Fibroblast of lung (primary cell): ENCODE results near the gene HNRNPA0. TPM values are rescaled to one million over a fixed set of nuclear protein-coding genes. Genes with fewer than 3 reads are reported as not detected.

Experiments
- DNase-seq, 2 donors: peaks; one replicate each; pipeline versions ENCODE4 v3.0.0 to v3.0.0-alpha.2; 2010; ENCODE audit warnings: low read depth in 2 of 2
- H2AFZ ChIP-seq: 2 replicates; pipeline ENCODE4 v1.5.1; 2012; ENCODE audit warnings: low read length, control low read depth, inconsistent platforms
- H3K27ac ChIP-seq: 2 replicates; pipeline ENCODE4 v1.5.1; 2011; ENCODE audit warnings: low read length, control low read depth; ENCODE audit not compliant: insufficient read depth
- H3K27me3 ChIP-seq: 2 replicates; pipeline ENCODE4 v1.5.1; 2011; ENCODE audit warnings: mild to moderate bottlenecking, low read length; ENCODE audit not compliant: control insufficient read depth, insufficient read depth
- H3K36me3 ChIP-seq: 2 replicates; pipeline ENCODE4 v1.5.1; 2011; ENCODE audit warnings: low read length; ENCODE audit not compliant: control insufficient read depth, insufficient read depth
- H3K4me1 ChIP-seq: 2 replicates; pipeline ENCODE4 v1.5.1; 2011; ENCODE audit warnings: low read length; ENCODE audit not compliant: control insufficient read depth, insufficient read depth; ENCODE audit errors: extremely low read depth
- H3K4me2 ChIP-seq: 2 replicates; pipeline ENCODE4 v1.5.1; 2011; ENCODE audit warnings: low read length, control low read depth; ENCODE audit not compliant: insufficient read depth; ENCODE audit errors: extremely low read depth
- H3K4me3 ChIP-seq, 4 experiments: fragments of 200-600 bp in 1 of 4; sonication (generic) in 1 of 4; replicated peaks in 1 of 4; 2 replicates each; pipeline ENCODE4 v1.5.1; 2011 to 2016; ENCODE audit warnings: low read length in 4 of 4, low read depth in 3 of 4, mild to moderate bottlenecking in 3 of 4, control low read depth in 2 of 4, inconsistent platforms in 1 of 4, mixed read lengths in 1 of 4; ENCODE audit not compliant: insufficient read depth in 1 of 4; ENCODE audit errors: control extremely low read depth in 1 of 4
- H3K79me2 ChIP-seq: 2 replicates; pipeline ENCODE4 v1.5.1; 2012; ENCODE audit warnings: mild to moderate bottlenecking, low read length, inconsistent platforms; ENCODE audit not compliant: control insufficient read depth, insufficient read depth
- H3K9ac ChIP-seq: 2 replicates; pipeline ENCODE4 v1.5.1; 2011; ENCODE audit warnings: mild to moderate bottlenecking, low read length, control low read depth; ENCODE audit not compliant: insufficient read depth
- H3K9me3 ChIP-seq: 2 replicates; pipeline ENCODE4 v1.5.1; 2012; ENCODE audit warnings: low read depth, low read length; ENCODE audit not compliant: control insufficient read depth, insufficient read depth
- H4K20me1 ChIP-seq: 2 replicates; pipeline ENCODE4 v1.5.1; 2011; ENCODE audit warnings: low read length; ENCODE audit not compliant: control insufficient read depth, insufficient read depth; ENCODE audit errors: extremely low read depth
- EZH2 ChIP-seq: IDR thresholded peaks from 2 replicates; pipeline ENCODE4 v1.5.1; 2012; ENCODE audit warnings: low read length, control low read depth, mild to moderate bottlenecking; ENCODE audit errors: missing control alignments
- polyA plus RNA-seq, 2 donors: library from polyadenylated mRNA; depleted of rRNA in 1 of 2; stranded (reverse) in 1 of 2; unstranded in 1 of 2; fragments of >200 nt; gene quantifications; 2 replicates each; pipeline ENCODE4 v1.2.1, GENCODE V29; 2011 to 2012; ENCODE audit warnings: missing spikeins in 1 of 2
- total RNA-seq: library from RNA; depleted of rRNA; stranded (reverse); fragments of >200 nt; gene quantifications from 2 replicates; pipeline ENCODE4 v1.2.1, GENCODE V29; 2014
- TF ChIP-seq, protein P1 (sequence below), 2 donors: IDR thresholded peaks in 1 of 2; conservative IDR thresholded peaks in 1 of 2; 1 replicate in 1 of 2; 2 replicates in 1 of 2; pipeline ENCODE4 v1.5.1; 2011 to 2012; ENCODE audit warnings: low read length in 2 of 2, control low read depth in 1 of 2, inconsistent platforms in 1 of 2, low read depth in 1 of 2, mild to moderate bottlenecking in 1 of 2

HNRNPA0 gene
- total and polyA plus RNA-seq, 2 donors (not counting 1 experiment from before 2014, with no cell fraction given): 9.4 to 11.6 TPM

DNA sequence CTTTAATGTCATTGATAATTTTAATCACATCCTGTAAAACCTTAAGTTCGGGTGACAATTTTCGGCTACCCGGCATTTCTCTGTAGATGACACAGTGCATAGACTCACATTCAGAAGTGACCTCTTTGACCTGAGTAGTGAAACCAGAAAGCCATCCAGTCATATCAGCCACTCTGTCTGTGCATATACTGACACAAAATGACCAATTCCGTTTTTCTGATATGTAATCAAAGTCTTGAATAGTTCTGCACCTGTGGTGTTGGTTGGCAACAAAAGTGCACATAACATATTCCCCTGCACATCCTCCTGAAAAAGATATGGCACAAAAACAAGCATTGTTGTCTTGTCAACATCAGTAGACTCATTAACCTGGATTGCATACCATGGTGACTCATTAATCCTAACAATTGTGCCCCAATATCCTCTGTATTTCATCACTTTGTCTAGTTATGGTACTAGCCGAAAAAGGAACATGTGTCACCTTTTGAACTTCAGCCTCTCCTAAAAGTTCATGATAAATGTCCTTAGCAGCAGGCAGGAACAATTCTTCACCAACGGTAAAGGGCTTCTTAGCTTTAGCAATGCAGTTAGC, 4.6 kb upstream of the HNRNPA0 start:
- Histone ChIP-seq H3K27me3 (no peaks in the 10 kb centered on the region), H2AFZ (no peak overlapping the region), H3K4me1 (no peaks in the 10 kb centered on the region), H3K27ac (no peak overlapping the region), H3K9ac (no peak overlapping the region), H4K20me1 (no peaks in the 10 kb centered on the region), H3K36me3 (no peaks in the 10 kb centered on the region), H3K79me2 (peaks cover 3% of the 10 kb centered on the region), H3K4me2 (no peak overlapping the region), H3K4me3 (no peak overlapping the region), H3K9me3 (no peaks in the 10 kb centered on the region)
- TF ChIP-seq, protein P1, sequence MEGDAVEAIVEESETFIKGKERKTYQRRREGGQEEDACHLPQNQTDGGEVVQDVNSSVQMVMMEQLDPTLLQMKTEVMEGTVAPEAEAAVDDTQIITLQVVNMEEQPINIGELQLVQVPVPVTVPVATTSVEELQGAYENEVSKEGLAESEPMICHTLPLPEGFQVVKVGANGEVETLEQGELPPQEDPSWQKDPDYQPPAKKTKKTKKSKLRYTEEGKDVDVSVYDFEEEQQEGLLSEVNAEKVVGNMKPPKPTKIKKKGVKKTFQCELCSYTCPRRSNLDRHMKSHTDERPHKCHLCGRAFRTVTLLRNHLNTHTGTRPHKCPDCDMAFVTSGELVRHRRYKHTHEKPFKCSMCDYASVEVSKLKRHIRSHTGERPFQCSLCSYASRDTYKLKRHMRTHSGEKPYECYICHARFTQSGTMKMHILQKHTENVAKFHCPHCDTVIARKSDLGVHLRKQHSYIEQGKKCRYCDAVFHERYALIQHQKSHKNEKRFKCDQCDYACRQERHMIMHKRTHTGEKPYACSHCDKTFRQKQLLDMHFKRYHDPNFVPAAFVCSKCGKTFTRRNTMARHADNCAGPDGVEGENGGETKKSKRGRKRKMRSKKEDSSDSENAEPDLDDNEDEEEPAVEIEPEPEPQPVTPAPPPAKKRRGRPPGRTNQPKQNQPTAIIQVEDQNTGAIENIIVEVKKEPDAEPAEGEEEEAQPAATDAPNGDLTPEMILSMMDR (conservative IDR thresholded peaks at IDR 0.05 in 1 of 2, IDR thresholded peaks at IDR 0.05 in 1 of 2; ENCODE audit: low read depth in 1 of 2, low read length in 2 of 2): no peak
- no peak for DNase-seq

DNA sequence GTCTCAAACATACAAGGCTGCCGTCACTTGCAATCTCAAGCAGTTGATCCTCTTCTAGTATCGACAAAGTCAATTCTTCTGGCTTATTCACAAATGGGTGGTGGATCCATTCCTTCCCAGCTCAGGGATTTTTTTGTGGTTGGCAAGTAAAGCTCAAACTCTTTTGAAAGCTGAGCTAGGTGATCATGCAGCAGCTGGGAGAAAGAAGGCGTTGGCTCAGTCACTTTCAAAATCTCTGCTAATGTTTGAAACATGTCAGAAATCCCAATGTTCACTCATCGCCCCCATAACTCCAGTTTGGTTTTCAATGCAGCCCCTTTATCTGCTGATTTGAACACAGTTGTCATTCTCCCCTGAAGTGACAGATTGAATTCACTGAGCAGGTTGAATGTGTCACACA, 4.0 kb upstream of the HNRNPA0 start:
- no peak overlapping the region for H3K27ac ChIP-seq
- no peak overlapping the region for H2AFZ ChIP-seq
- no peaks in the 10 kb centered on the region for H3K9me3 ChIP-seq
- H3K27me3 ChIP-seq: no peaks in the 10 kb centered on the region
- no peak overlapping the region for H3K9ac ChIP-seq
- H4K20me1 ChIP-seq: no peaks in the 10 kb centered on the region
- no peak for TF ChIP-seq EZH2
- TF ChIP-seq, protein P1 (conservative IDR thresholded peaks at IDR 0.05 in 1 of 2, IDR thresholded peaks at IDR 0.05 in 1 of 2; ENCODE audit: low read depth in 1 of 2, low read length in 2 of 2): no peak
- H3K4me1 ChIP-seq: no peaks in the 10 kb centered on the region
- DNase-seq: no peak
- H3K4me2 ChIP-seq: no peak overlapping the region
- no peak overlapping the region for H3K4me3 ChIP-seq
- no peaks in the 10 kb centered on the region for H3K36me3 ChIP-seq
- H3K79me2 ChIP-seq: peaks cover 10% of the 10 kb centered on the region

DNA sequence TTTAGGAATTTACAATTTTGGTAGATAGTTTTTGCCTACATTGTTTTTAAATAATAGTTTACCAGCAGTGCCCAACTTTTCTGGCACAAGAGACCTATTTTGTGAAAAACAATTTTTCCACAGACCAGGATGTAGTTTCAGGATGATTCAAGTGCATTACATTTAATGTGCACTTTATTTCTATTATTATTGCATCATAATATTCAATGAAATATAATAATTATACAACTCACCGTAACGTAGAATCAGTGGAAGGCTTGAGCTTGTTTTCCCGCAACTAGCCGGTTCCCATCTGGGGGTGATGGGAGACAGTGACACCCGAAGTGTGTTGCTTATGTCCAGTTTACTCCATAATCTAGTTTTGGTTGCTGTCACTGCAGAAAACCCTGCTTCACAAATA, 3.5 kb upstream of the HNRNPA0 start:
- H3K4me3 ChIP-seq: no peak overlapping the region
- no peak overlapping the region for H2AFZ ChIP-seq
- H3K36me3 ChIP-seq: no peaks in the 10 kb centered on the region
- DNase-seq: no peak
- H3K9ac ChIP-seq: no peak overlapping the region
- H3K4me2 ChIP-seq: no peak overlapping the region
- H3K9me3 ChIP-seq: no peaks in the 10 kb centered on the region
- no peaks in the 10 kb centered on the region for H3K27me3 ChIP-seq
- H3K4me1 ChIP-seq: no peaks in the 10 kb centered on the region
- no peak for TF ChIP-seq EZH2
- TF ChIP-seq, protein P1 (conservative IDR thresholded peaks at IDR 0.05 in 1 of 2, IDR thresholded peaks at IDR 0.05 in 1 of 2; ENCODE audit: low read depth in 1 of 2, low read length in 2 of 2): no peak
- peaks cover 2% of the 10 kb centered on the region for H4K20me1 ChIP-seq
- no peak overlapping the region for H3K27ac ChIP-seq
- H3K79me2 ChIP-seq: peaks cover 15% of the 10 kb centered on the region
